NT2/D1 (cell line): ENCODE results near the gene SH3PXD2A.

ENCODE experiments used
- DNase-seq: peaks from one replicate; pipeline ENCODE4 v3.0.0-alpha.2; 2011; ENCODE audit warnings: low read depth, low spot score
- H3K27me3 ChIP-seq: 2 replicates; pipeline ENCODE4 v1.6.0; 2011; ENCODE audit warnings: mild to moderate bottlenecking; ENCODE audit not compliant: insufficient read length, insufficient read depth
- H3K36me3 ChIP-seq: 2 replicates; pipeline ENCODE4 v1.6.1; 2011; ENCODE audit warnings: mild to moderate bottlenecking, low read length, mixed read lengths; ENCODE audit not compliant: insufficient read depth, insufficient read length
- H3K4me1 ChIP-seq: 2 replicates; pipeline ENCODE4 v1.5.1; 2011; ENCODE audit not compliant: insufficient read depth, insufficient read length
- H3K4me3 ChIP-seq: 2 replicates; pipeline ENCODE4 v1.5.1; 2011; ENCODE audit warnings: low read depth; ENCODE audit not compliant: insufficient read length
- H3K9ac ChIP-seq: 2 replicates; pipeline ENCODE4 v1.6.0; 2011; ENCODE audit warnings: low read depth; ENCODE audit not compliant: insufficient read length
- H3K9me3 ChIP-seq: 2 replicates; pipeline ENCODE4 v1.5.1; 2011; ENCODE audit warnings: mild to moderate bottlenecking, low read length; ENCODE audit not compliant: insufficient read depth
- SUZ12 ChIP-seq: IDR thresholded peaks from 2 replicates; pipeline ENCODE4 v1.6.1; 2011; ENCODE audit not compliant: insufficient read length, insufficient read depth; ENCODE audit errors: extremely low read depth
- YY1 ChIP-seq: IDR thresholded peaks from 2 replicates; pipeline ENCODE4 v1.6.1; 2011; ENCODE audit not compliant: insufficient read length, insufficient read depth
- ZNF274 ChIP-seq: IDR thresholded peaks from 2 replicates; pipeline ENCODE4 v1.6.1; 2011; ENCODE audit warnings: mild to moderate bottlenecking, low read depth, low read length

SH3PXD2A gene

GRCh38 chr10:103620891-103621782 is 234.2 kb downstream of the SH3PXD2A start:
- no peak overlapping the region for H3K9ac ChIP-seq
- H3K27me3 ChIP-seq: no peaks in the 10 kb centered on the region
- DNase-seq: no peak
- no peaks in the 10 kb centered on the region for H3K9me3 ChIP-seq
- H3K4me3 ChIP-seq: no peak overlapping the region
- peaks cover 88% of the 10 kb centered on the region for H3K36me3 ChIP-seq
- peaks cover 2% of the 10 kb centered on the region for H3K4me1 ChIP-seq
- TF ChIP-seq ZNF274 (no peak), SUZ12 (no peak)

GRCh38 chr10:103620352-103620740 is 235.0 kb downstream of the SH3PXD2A start:
- no peak for DNase-seq

GRCh38 chr10:103619424-103620351 is 235.7 kb downstream of the SH3PXD2A start:
- H3K4me3 ChIP-seq: no peak overlapping the region
- no peak overlapping the region for H3K9ac ChIP-seq
- no peak for TF ChIP-seq SUZ12
- TF ChIP-seq YY1: no peak
- TF ChIP-seq ZNF274: no peak
- no peak for DNase-seq
- no peaks in the 10 kb centered on the region for H3K27me3 ChIP-seq
- no peaks in the 10 kb centered on the region for H3K9me3 ChIP-seq
- H3K36me3 ChIP-seq: peaks cover 82% of the 10 kb centered on the region
- peaks cover 2% of the 10 kb centered on the region for H3K4me1 ChIP-seq

More at GRCh38 chr10:103620352-103620740, 235.0 kb downstream of the SH3PXD2A start:
- H3K9ac ChIP-seq: no peak overlapping the region
- no peaks in the 10 kb centered on the region for H3K27me3 ChIP-seq
- TF ChIP-seq YY1 (no peak), SUZ12 (no peak), ZNF274 (no peak)
- H3K4me3 ChIP-seq: no peak overlapping the region
- peaks cover 2% of the 10 kb centered on the region for H3K4me1 ChIP-seq
- peaks cover 85% of the 10 kb centered on the region for H3K36me3 ChIP-seq
- no peaks in the 10 kb centered on the region for H3K9me3 ChIP-seq

GRCh38 chr10:103618575-103619423 is 236.6 kb downstream of the SH3PXD2A start:
- no peak for DNase-seq
- Histone ChIP-seq H3K27me3 (no peaks in the 10 kb centered on the region), H3K4me1 (peaks cover 2% of the 10 kb centered on the region), H3K9me3 (no peaks in the 10 kb centered on the region), H3K36me3 (peaks cover 75% of the 10 kb centered on the region), H3K9ac (no peak overlapping the region), H3K4me3 (no peak overlapping the region)
- TF ChIP-seq SUZ12: no peak
- TF ChIP-seq YY1: no peak
- no peak for TF ChIP-seq ZNF274

GRCh38 chr10:103617602-103618385 is 237.6 kb downstream of the SH3PXD2A start:
- Histone ChIP-seq H3K36me3 (peaks cover 75% of the 10 kb centered on the region), H3K9ac (no peak overlapping the region)
- no peak for TF ChIP-seq SUZ12
- no peak for TF ChIP-seq YY1
- no peak for TF ChIP-seq ZNF274

GRCh38 chr10:103616705-103617601 is 238.4 kb downstream of the SH3PXD2A start:
- H3K27me3 ChIP-seq: no peaks in the 10 kb centered on the region
- no peak for TF ChIP-seq YY1
- TF ChIP-seq ZNF274: no peak
- TF ChIP-seq SUZ12: no peak
- peaks cover 2% of the 10 kb centered on the region for H3K4me1 ChIP-seq
- no peak overlapping the region for H3K4me3 ChIP-seq
- no peak for DNase-seq
- H3K9me3 ChIP-seq: no peaks in the 10 kb centered on the region
- H3K36me3 ChIP-seq: peaks cover 75% of the 10 kb centered on the region
- H3K9ac ChIP-seq: no peak overlapping the region

More at GRCh38 chr10:103617602-103618385, 237.6 kb downstream of the SH3PXD2A start:
- H3K9me3 ChIP-seq: no peaks in the 10 kb centered on the region
- no peak overlapping the region for H3K4me3 ChIP-seq
- no peaks in the 10 kb centered on the region for H3K27me3 ChIP-seq
- peaks cover 2% of the 10 kb centered on the region for H3K4me1 ChIP-seq
- no peak for DNase-seq
